ENCODE results near the gene NFIC. TPM values are rescaled to one million over a fixed set of nuclear protein-coding genes. Genes with fewer than 3 reads are reported as not detected.

The NFIC gene
- total and polyA plus RNA-seq, 4 donors, result 40.4 to 208 (median 49.8) TPM

DNA sequence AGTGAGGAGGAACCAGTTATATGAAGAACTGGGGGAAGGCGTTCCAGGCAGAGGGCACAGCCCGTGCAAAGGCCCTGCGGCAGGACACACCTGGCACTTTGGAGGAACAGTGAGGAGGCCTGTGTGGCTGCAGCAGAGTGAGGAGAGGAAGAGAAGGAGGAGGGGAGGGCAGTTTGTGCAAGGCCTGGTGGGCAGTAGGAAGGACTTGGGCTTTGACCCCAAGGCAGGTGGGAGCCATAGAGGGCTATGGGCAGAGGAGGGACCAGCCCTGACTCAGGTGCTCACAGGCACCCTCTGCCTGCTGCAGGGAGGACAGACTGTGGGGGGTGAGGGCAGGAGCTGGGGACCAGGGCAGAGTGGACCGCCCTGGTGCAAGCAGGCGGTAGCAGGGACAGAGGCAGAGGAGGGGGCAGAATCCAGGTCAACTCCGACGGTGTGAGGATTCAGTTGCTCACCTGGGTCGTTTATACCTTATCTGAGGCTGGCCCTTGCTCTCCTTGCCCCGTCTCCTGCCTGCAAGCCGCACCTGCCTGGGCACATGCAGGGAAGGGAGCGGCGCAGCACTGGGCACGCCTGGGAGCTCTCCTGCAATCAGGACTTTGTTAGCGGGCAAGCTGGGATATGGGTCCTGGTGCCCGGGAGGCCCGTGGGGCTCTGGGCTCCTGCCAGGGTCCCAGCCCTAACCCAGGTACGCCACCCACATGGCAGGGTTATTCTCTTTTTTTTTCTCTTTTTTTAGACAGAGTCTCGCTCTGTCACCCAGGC, 34.8 kb downstream of the NFIC start:
- H3K4me1 ChIP-seq (ENCODE audit: control insufficient read depth in 5 of 5, insufficient read depth in 5 of 5, low read length in 5 of 5), result peaks cover 0 to 26% (median 3%) of the 10 kb centered on the region in 5 donors
- no peak for DNase-seq
- TF ChIP-seq, protein P1, sequence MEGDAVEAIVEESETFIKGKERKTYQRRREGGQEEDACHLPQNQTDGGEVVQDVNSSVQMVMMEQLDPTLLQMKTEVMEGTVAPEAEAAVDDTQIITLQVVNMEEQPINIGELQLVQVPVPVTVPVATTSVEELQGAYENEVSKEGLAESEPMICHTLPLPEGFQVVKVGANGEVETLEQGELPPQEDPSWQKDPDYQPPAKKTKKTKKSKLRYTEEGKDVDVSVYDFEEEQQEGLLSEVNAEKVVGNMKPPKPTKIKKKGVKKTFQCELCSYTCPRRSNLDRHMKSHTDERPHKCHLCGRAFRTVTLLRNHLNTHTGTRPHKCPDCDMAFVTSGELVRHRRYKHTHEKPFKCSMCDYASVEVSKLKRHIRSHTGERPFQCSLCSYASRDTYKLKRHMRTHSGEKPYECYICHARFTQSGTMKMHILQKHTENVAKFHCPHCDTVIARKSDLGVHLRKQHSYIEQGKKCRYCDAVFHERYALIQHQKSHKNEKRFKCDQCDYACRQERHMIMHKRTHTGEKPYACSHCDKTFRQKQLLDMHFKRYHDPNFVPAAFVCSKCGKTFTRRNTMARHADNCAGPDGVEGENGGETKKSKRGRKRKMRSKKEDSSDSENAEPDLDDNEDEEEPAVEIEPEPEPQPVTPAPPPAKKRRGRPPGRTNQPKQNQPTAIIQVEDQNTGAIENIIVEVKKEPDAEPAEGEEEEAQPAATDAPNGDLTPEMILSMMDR (IDR thresholded peaks at IDR 0.05; ENCODE audit: control extremely low read depth, extremely low read depth), result no peak
- 87 to 90% methylated on average over 17 to 18 of the region's 18 CpGs for WGBS, 2 donors
- no peaks in the 10 kb centered on the region for H3K27me3 ChIP-seq (ENCODE audit: control insufficient read depth in 3 of 3, insufficient read depth in 3 of 3, low read length in 2 of 3)
- ATAC-seq (ENCODE audit: insufficient read depth, low FRiP score), result no peak
- H3K4me3 ChIP-seq, result no peak overlapping the region
- H3K27ac ChIP-seq (ENCODE audit: low read depth in 1 of 2, low read length in 1 of 2), result peak overlapping the region; percentile 37 to 45
- peaks cover 0 to 9% (median 6%) of the 10 kb centered on the region in 4 donors for H3K36me3 ChIP-seq (ENCODE audit: control insufficient read depth in 4 of 4, insufficient read depth in 4 of 4, low read length in 4 of 4)
- H3K9ac ChIP-seq (ENCODE audit: insufficient read depth in 1 of 2, low read length in 2 of 2), result no peak overlapping the region
- no peaks in the 10 kb centered on the region for H3K9me3 ChIP-seq (ENCODE audit: control insufficient read depth in 4 of 4, insufficient read depth in 3 of 4, low read length in 3 of 4)

DNA sequence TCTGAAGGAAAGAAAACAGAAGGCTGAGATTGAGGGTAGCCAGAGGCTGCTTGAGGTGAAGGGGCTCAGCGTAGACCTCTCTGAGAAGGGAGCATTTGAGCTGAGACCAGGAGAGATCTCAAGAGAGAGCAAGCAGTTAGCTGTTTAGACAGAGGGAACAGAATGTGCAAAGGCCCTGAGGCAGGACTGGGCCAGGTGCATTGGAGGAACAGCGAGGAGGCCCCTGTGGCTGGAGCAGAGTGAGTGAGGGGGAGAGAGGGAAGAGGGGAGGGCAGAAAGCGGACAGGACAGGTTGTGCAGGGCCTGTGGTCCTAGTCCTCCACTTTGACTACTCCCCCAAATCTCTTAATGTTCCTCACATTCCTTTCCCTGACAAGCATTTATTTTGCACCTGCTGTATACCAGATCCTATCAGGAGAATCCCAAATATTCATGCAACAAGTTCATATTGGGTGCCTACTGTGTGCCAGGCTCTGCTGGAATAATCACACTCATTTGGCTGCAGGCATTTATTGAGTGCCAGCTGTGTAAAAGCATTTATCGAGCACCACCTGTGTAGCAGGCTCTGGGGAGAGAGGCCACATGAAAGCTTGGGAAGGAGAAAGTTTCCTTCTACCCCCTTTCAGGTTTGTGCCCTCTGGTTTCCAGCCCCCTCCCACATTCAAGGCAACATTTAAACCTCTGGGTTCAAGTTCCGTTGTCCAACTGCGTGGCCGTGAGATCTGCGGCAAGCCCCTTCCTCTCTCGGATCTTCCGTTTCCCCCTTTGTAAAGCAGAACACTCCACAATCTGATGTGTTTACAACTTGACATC, 36.5 kb downstream of the NFIC start:
- peaks cover 0 to 8% (median 5%) of the 10 kb centered on the region in 4 donors for H3K36me3 ChIP-seq (ENCODE audit: control insufficient read depth in 4 of 4, insufficient read depth in 4 of 4, low read length in 4 of 4)
- DNase-seq (no peak), ATAC-seq (ENCODE audit: insufficient read depth, low FRiP score) (no peak)
- H3K9ac ChIP-seq (ENCODE audit: insufficient read depth in 1 of 2, low read length in 2 of 2), result peak overlapping the region in 1 of 2 donors; percentile 89
- 65 to 72% methylated on average over 10 of the region's 10 CpGs for WGBS, 2 donors
- TF ChIP-seq, protein P1 (IDR thresholded peaks at IDR 0.05; ENCODE audit: control extremely low read depth, extremely low read depth), result no peak
- peak overlapping the region; percentile 94 to 100 for H3K27ac ChIP-seq (ENCODE audit: low read depth in 1 of 2, low read length in 1 of 2)
- H3K4me1 ChIP-seq (ENCODE audit: control insufficient read depth in 5 of 5, insufficient read depth in 5 of 5, low read length in 5 of 5), result peaks cover 0 to 30% (median 8%) of the 10 kb centered on the region in 5 donors
- no peaks in the 10 kb centered on the region for H3K9me3 ChIP-seq (ENCODE audit: control insufficient read depth in 4 of 4, insufficient read depth in 3 of 4, low read length in 3 of 4)
- no peak overlapping the region for H3K4me3 ChIP-seq
- no peaks in the 10 kb centered on the region for H3K27me3 ChIP-seq (ENCODE audit: control insufficient read depth in 3 of 3, insufficient read depth in 3 of 3, low read length in 2 of 3)

DNA sequence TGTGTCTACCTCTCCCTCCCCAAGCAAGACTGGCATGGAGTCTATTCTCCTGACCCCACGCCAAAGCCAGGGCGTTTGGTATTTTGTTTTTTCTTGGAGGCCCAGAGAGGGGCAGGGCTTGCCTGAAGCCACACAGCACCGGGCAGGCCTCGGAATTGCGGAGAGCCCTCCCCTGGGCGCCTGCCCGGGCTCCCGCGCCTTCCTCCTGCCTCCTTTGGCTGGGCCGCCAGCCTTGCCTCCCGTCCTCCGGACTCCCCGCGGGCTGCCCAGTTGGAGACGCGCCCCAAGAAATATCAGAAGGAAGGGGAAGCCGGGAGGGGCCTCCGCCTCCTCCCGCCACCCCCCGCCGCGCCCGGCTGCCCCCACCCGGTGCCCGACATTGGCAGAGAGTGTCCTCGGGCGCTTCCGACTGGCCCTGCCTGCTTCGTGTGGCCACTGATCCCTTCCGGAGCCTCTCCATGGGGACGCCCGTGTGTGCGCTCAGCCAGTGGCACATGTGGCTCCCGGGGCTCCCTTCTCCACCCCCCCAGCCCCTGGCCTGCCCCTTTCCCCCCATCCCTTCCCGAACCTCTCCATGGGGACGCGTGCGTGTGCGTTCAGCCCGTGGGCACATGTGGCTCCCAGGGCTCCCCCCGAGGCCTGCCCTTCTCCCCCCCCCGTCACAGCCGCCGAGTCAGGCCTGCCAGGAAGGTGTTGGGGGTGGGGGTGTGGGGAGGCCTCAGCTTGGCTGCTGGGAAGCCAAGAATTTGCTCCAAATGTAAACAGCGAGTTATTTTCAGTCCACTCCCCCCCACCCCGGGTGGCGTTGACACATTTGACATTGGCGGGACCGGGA, 37.3 kb downstream of the NFIC start:
- no peaks in the 10 kb centered on the region for H3K9me3 ChIP-seq (ENCODE audit: control insufficient read depth in 4 of 4, insufficient read depth in 3 of 4, low read length in 3 of 4)
- TF ChIP-seq, protein P1 (IDR thresholded peaks at IDR 0.05; ENCODE audit: control extremely low read depth, extremely low read depth), result no peak
- peaks cover 0 to 31% (median 9%) of the 10 kb centered on the region in 5 donors for H3K4me1 ChIP-seq (ENCODE audit: control insufficient read depth in 5 of 5, insufficient read depth in 5 of 5, low read length in 5 of 5)
- DNase-seq, result peak; percentile 97 to 99 (median 98)
- H3K36me3 ChIP-seq (ENCODE audit: control insufficient read depth in 4 of 4, insufficient read depth in 4 of 4, low read length in 4 of 4), result peaks cover 0 to 8% (median 3%) of the 10 kb centered on the region in 4 donors
- peak; percentile 73 for ATAC-seq (ENCODE audit: insufficient read depth, low FRiP score)
- peak overlapping the region in 1 of 2 donors; percentile 89 for H3K9ac ChIP-seq (ENCODE audit: insufficient read depth in 1 of 2, low read length in 2 of 2)
- H3K4me3 ChIP-seq, result no peak overlapping the region
- H3K27ac ChIP-seq (ENCODE audit: low read depth in 1 of 2, low read length in 1 of 2), result peak overlapping the region; percentile 94 to 100
- WGBS, 2 donors, result 25 to 29% methylated on average over 39 to 49 of the region's 49 CpGs
- H3K27me3 ChIP-seq (ENCODE audit: control insufficient read depth in 3 of 3, insufficient read depth in 3 of 3, low read length in 2 of 3), result no peaks in the 10 kb centered on the region
